ENCODE measurements around the gene RAD50.

The RAD50 gene

GRCh38 chr5:132684922-132685720, 128.3 kb downstream of the RAD50 start:
- no peak for ATAC-seq
- no peak for TF ChIP-seq CSRNP3 (CRISPR knock-in tag; IDR thresholded peaks at IDR 0.05)

GRCh38 chr5:132686193-132686592, 129.4 kb downstream of the RAD50 start:
- no peak for TF ChIP-seq OSR1 (CRISPR knock-in tag; IDR thresholded peaks at IDR 0.05)
- TF ChIP-seq POU6F1 (CRISPR knock-in tag; IDR thresholded peaks at IDR 0.05; ENCODE audit: borderline replicate concordance, low read depth) = no peak
- TF ChIP-seq ZNF565 (CRISPR knock-in tag; conservative IDR thresholded peaks at IDR 0.05; ENCODE audit: low read depth) = no peak
- TF ChIP-seq PATZ1 (CRISPR knock-in tag; IDR thresholded peaks at IDR 0.05; ENCODE audit: borderline replicate concordance) = no peak
- TF ChIP-seq ZNF8 (CRISPR knock-in tag; IDR thresholded peaks at IDR 0.05) = no peak
- no peak for TF ChIP-seq CSDC2 (CRISPR knock-in tag; IDR thresholded peaks at IDR 0.05)
- TF ChIP-seq SNAI2 (CRISPR knock-in tag; IDR thresholded peaks at IDR 0.05) = no peak
- no peak for TF ChIP-seq RARB (CRISPR knock-in tag; IDR thresholded peaks at IDR 0.05)
- ATAC-seq = no peak

GRCh38 chr5:132687995-132688394, 131.2 kb downstream of the RAD50 start:
- TF ChIP-seq GLIS3 (CRISPR knock-in tag; IDR thresholded peaks at IDR 0.05) = no peak
- no peak for TF ChIP-seq CSDC2 (CRISPR knock-in tag; IDR thresholded peaks at IDR 0.05)
- no peak for TF ChIP-seq ZNF8 (CRISPR knock-in tag; IDR thresholded peaks at IDR 0.05)
- no peak for TF ChIP-seq TCF4 (CRISPR knock-in tag; IDR thresholded peaks at IDR 0.05; ENCODE audit: borderline replicate concordance)
- TF ChIP-seq SNAI2 (CRISPR knock-in tag; IDR thresholded peaks at IDR 0.05) = no peak
- TF ChIP-seq ZFP30 (CRISPR knock-in tag; IDR thresholded peaks at IDR 0.05) = no peak
- TF ChIP-seq POU6F1 (CRISPR knock-in tag; IDR thresholded peaks at IDR 0.05; ENCODE audit: borderline replicate concordance, low read depth) = no peak
- no peak for TF ChIP-seq PPARA (CRISPR knock-in tag; IDR thresholded peaks at IDR 0.05; ENCODE audit: borderline replicate concordance)
- TF ChIP-seq ZFP3 (CRISPR knock-in tag; IDR thresholded peaks at IDR 0.05) = no peak
- no peak for TF ChIP-seq ESRRG (CRISPR knock-in tag; IDR thresholded peaks at IDR 0.05)
- TF ChIP-seq CSRNP3 (CRISPR knock-in tag; IDR thresholded peaks at IDR 0.05) = no peak
- TF ChIP-seq PATZ1 (CRISPR knock-in tag; IDR thresholded peaks at IDR 0.05; ENCODE audit: borderline replicate concordance) = no peak
- TF ChIP-seq CREB5 (CRISPR knock-in tag; IDR thresholded peaks at IDR 0.05; ENCODE audit: low read depth) = no peak
- TF ChIP-seq OSR1 (CRISPR knock-in tag; IDR thresholded peaks at IDR 0.05) = no peak
- TF ChIP-seq TOX (CRISPR knock-in tag; IDR thresholded peaks at IDR 0.05; ENCODE audit: borderline replicate concordance) = no peak
- ATAC-seq = no peak

Data from SK-N-SH treated with all-trans-retinoic acid at 6 μM for 48 hours (cell line).